Common myeloid progenitor, CD34-positive (primary cell): ENCODE data around the gene ADAMTS7.
"Not testable (repeated sequence)": the region's sequence is repeated elsewhere in the genome, so short reads cannot be mapped to it uniquely, and the experiment has no call there.

Experiments used
- CTCF ChIA-PET: fragments of 350-600 bp; sonication (Branson Sonifier 250); formaldehyde crosslinking; loops from one replicate; lab custom pipeline; 2021; ENCODE audit warnings: antibody characterized with exemption; lab: Charles Lee
- POLR2A ChIA-PET: fragments of 350-600 bp; sonication (Branson Sonifier 250); formaldehyde crosslinking; loops from one replicate; lab custom pipeline; 2021; ENCODE audit warnings: antibody characterized with exemption; lab: Charles Lee
- DNase-seq, 3 donors: peaks; one replicate each; pipeline versions ENCODE4 v3.0.0 to v3.0.0-alpha.2; 2013
- H3K27ac ChIP-seq, 2 experiments: 1 replicate in 1 of 2; 2 replicates in 1 of 2; pipeline ENCODE4 v1.7.0; 2013; ENCODE audit warnings: inconsistent platforms in 2 of 2, low read length in 2 of 2, mild to moderate bottlenecking in 2 of 2, low read depth in 1 of 2, moderate library complexity in 1 of 2; ENCODE audit not compliant: severe bottlenecking in 2 of 2, insufficient read depth in 1 of 2, poor library complexity in 1 of 2
- H3K27me3 ChIP-seq, 5 experiments: replicated peaks in 2 of 5; 1 replicate in 3 of 5; 2 replicates in 2 of 5; pipeline versions ENCODE4 v1.6.1 to v1.7.0; 2013; ENCODE audit warnings: low read length in 4 of 5, mild to moderate bottlenecking in 2 of 5, moderate library complexity in 2 of 5, inconsistent platforms in 1 of 5; ENCODE audit not compliant: insufficient read depth in 5 of 5, control insufficient read depth in 4 of 5
- H3K36me3 ChIP-seq, 4 experiments: 1 replicate in 2 of 4; 2 replicates in 2 of 4; pipeline versions ENCODE4 v1.6.1 to v1.7.0; 2013; ENCODE audit warnings: low read length in 3 of 4, control low read depth in 1 of 4, mild to moderate bottlenecking in 1 of 4; ENCODE audit not compliant: control insufficient read depth in 4 of 4, insufficient read depth in 4 of 4
- H3K4me1 ChIP-seq, 4 experiments: 1 replicate in 3 of 4; 2 replicates in 1 of 4; pipeline versions ENCODE4 v1.6.1 to v1.7.1; 2013; ENCODE audit warnings: low read length in 3 of 4, mild to moderate bottlenecking in 3 of 4, control low read depth in 1 of 4, inconsistent platforms in 1 of 4, moderate library complexity in 1 of 4; ENCODE audit not compliant: control insufficient read depth in 4 of 4, insufficient read depth in 4 of 4; ENCODE audit errors: control extremely low read depth in 1 of 4
- H3K4me3 ChIP-seq, 7 experiments: 1 replicate in 4 of 7; 2 replicates in 3 of 7; pipeline versions ENCODE4 v1.5.1 to v1.7.0; 2013; ENCODE audit warnings: mild to moderate bottlenecking in 7 of 7, low read length in 6 of 7, moderate library complexity in 6 of 7, inconsistent platforms in 2 of 7, low read depth in 2 of 7, control low read depth in 1 of 7; ENCODE audit not compliant: insufficient read depth in 4 of 7, control insufficient read depth in 1 of 7; ENCODE audit errors: extremely low read depth in 1 of 7
- H3K9me3 ChIP-seq, 5 experiments: 1 replicate in 4 of 5; 2 replicates in 1 of 5; pipeline versions ENCODE4 v1.6.1 to v1.7.1; 2013; ENCODE audit warnings: low read length in 4 of 5, mild to moderate bottlenecking in 2 of 5, inconsistent platforms in 1 of 5, low read depth in 1 of 5, moderate library complexity in 1 of 5; ENCODE audit not compliant: control insufficient read depth in 4 of 5, insufficient read depth in 2 of 5; ENCODE audit errors: control extremely low read depth in 1 of 5
- WGBS: methylation state at CpG from one replicate; pipeline ENCODE4 v1.1.5; 2013; ENCODE audit not compliant: insufficient coverage; 5-methylcytosine and 5-hydroxymethylcytosine counted together

Gene ADAMTS7

DNA sequence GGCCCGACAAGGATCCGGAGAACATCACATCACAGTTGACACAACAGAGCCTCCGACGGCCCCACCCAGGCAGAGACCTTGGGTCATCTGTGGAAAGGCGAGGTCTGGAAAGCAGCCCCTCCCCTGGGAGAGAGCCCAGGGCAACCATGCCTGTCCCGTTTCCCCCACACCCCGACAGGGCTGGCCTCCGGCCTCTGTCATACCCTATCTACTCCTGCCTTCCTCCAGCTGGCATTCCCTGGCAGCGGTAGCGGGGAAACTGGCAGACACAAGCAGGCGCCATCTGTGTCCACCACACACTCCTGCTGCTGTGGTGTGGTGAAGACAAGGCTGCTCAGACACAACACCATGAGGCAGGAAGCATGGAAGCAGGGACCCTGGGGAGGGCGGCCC lies 33.3 kb downstream of the ADAMTS7 start:
- H3K36me3 ChIP-seq, POLR2A ChIA-PET, DNase-seq, CTCF ChIA-PET, H3K27me3 ChIP-seq, H3K27ac ChIP-seq, H3K4me3 ChIP-seq, H3K9me3 ChIP-seq, H3K4me1 ChIP-seq: not testable (repeated sequence)
- WGBS: 80% methylated on average over 7 of the region's 12 CpGs

DNA sequence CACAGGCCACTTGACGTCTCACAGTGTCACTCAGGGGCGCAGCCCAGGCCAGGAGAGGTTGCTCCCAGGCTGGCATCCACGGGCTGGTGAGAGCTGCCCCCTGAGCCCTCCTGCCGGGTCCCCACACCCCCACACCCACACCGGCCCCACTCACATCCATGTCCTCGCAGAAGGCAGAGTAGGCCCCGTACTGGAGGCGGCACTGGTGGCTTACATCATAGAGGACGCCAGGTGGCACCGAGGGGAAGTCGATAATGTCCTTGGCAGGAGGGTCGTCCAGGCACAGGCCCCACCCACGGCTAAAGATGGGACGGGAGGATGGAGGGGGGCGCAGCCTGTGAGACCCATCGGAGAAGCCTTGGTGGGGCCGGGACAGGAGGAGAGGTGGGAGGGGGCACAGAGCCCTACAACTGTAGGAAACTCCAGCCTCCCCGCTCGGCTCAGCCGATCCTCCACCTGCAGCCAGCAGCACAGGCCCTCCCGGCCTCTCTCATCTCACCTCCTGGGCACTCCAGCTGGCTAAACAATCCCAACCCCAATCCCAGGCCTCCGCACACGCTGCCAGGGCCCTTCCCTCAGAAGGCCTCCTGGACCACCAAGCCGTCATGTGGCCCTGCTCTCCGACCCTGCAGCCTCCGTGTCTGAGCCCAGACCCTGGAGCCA lies 33.8 kb downstream of the ADAMTS7 start:
- H3K36me3 ChIP-seq, CTCF ChIA-PET, H3K4me1 ChIP-seq, H3K9me3 ChIP-seq, DNase-seq, H3K27ac ChIP-seq, H3K27me3 ChIP-seq, POLR2A ChIA-PET, H3K4me3 ChIP-seq: not testable (repeated sequence)
- WGBS: 96% methylated on average over 12 of the region's 26 CpGs

DNA sequence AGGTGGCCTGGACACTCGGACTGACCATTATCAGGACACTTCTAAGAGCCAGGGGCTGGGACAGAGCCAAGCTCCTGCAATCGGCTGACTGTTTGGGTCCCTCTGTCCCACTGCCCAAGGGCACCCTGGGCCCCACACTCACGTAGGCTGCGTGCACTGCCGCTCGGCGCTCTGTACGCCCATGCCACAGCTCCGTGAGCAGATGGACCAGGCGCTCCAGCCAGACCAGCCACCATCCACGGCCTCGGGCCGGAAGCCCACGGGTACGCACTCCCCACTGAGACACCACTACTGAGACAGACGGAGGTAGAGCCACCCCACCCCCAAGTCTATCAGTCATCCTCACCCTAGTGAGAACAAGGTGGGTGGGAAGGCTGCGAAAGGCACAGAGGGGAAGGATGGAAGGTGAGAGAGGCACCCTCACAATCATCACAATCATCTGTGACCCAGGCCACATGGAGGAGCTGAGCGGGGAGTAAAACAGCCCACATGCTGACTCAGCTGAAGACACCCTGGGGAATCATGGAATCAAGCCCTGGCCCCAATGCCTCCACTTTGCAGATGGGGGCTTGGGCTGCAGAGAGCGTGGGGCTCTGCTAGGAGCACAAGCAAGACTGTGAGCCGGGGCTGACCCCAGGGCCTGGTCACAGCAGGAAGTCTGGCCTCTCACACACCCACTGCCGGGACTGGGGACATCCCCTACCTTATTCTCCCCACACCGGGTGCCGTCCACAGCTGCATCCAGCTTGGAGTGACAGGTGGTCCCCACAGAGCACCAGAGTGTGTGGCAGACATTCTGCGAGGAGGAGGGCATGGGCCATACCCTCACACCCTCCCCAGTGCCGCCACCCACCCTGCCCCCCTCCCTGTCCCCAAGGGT lies 35.0 kb downstream of the ADAMTS7 start:
- CTCF ChIA-PET, H3K9me3 ChIP-seq, H3K27ac ChIP-seq, H3K36me3 ChIP-seq, H3K4me3 ChIP-seq, POLR2A ChIA-PET, H3K27me3 ChIP-seq, DNase-seq, H3K4me1 ChIP-seq: not testable (repeated sequence)
- WGBS: 80% methylated on average over 1 of the region's 25 CpGs

DNA sequence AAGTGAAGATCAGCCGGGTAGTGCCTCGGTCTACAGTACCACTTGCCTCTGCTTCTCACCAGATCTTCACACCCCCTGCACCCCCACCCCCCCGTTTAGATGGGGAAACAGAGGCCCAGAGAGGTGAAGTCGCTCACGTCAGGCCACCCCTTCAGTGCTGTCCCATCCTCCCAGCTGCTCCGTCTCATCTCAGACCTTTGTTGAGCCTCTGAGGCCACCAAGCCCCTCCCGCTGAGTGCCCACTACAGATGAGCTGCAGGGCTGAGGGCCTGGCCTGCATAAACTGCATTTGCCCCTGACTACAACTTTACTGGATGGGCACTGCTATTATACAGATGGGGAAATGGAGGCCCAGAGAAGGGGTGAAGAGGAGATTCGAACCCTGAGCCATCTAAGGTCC lies 35.8 kb downstream of the ADAMTS7 start:
- no peak for DNase-seq
- no peaks in the 10 kb centered on the region for H3K27me3 ChIP-seq
- 100% methylated on average over 3 of the region's 8 CpGs for WGBS
- peaks cover 0 to 2% (median under 1%) of the 10 kb centered on the region in 4 experiments for H3K4me1 ChIP-seq
- no peaks in the 10 kb centered on the region for H3K36me3 ChIP-seq
- no peak overlapping the region for H3K4me3 ChIP-seq
- no peaks in the 10 kb centered on the region for H3K9me3 ChIP-seq
- ChIA-PET POLR2A (no interaction called here), CTCF (no interaction called here)
- no peak overlapping the region for H3K27ac ChIP-seq

DNA sequence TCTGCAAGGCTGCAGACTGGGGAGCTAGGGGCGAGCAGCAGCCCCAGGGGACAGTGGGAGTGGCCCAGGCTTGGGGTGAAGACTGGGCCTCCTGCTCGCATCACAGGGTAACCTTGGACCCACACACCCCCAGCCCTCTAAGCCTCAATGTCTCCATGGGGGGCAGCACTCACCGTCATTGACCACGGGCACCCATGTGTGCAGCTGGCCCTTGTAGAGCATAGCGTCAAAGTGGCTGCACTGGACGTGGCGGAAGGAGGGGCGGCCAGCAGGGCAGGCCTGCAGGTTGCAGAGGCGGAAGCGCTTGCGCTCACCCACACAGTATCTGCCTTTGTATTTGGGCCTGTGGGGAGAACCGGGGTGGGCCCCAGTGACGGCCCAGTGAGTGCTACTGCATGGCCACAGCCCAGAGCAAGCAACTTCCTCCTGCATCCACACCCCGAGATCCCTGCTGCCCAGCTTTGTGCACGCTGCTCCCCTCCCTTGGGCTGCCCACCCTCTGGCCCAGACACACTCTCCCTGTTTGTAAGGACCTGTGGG lies 36.7 kb downstream of the ADAMTS7 start:
- CTCF ChIA-PET, H3K4me3 ChIP-seq, H3K27me3 ChIP-seq, DNase-seq, H3K4me1 ChIP-seq, H3K9me3 ChIP-seq, H3K36me3 ChIP-seq, POLR2A ChIA-PET, H3K27ac ChIP-seq: not testable (repeated sequence)
- 95% methylated on average over 8 of the region's 15 CpGs for WGBS

DNA sequence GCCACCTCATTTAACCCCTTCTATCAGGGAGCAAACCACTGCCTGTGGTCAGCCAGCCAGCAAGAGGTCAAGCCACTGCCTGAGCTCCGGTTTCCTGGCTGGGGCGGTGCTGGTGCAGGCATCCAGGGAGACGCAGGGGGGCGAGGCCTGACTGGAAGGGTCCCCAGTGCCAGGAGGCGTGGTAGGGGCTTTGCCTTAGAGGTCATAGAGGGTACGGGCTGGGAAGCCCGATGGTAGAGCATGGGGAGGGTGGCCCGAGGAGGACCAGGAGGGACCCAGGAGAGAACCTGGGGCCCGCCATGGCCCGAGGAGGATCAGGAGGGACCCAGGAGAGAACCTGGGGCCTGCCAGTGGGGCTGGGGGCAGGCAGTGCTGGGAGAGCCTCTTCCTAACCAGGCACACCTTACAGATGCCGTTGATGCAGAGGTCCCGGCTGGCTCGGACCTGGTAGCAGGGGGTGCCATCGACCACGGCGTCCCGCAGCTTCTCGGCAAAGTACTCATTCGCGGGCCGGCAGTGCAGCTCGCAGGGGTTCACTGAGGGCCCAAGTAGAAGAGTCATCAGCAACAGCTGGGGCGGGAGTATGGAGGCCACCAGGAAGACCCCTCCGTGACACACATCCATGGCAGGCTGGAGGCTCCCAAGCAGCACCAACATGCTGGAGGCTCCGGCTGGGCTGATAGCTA lies 37.4 kb downstream of the ADAMTS7 start:
- H3K36me3 ChIP-seq, CTCF ChIA-PET, DNase-seq, H3K4me3 ChIP-seq, H3K27me3 ChIP-seq, H3K4me1 ChIP-seq, H3K27ac ChIP-seq, H3K9me3 ChIP-seq, POLR2A ChIA-PET: not testable (repeated sequence)
- 93% methylated on average over 9 of the region's 25 CpGs for WGBS

DNA sequence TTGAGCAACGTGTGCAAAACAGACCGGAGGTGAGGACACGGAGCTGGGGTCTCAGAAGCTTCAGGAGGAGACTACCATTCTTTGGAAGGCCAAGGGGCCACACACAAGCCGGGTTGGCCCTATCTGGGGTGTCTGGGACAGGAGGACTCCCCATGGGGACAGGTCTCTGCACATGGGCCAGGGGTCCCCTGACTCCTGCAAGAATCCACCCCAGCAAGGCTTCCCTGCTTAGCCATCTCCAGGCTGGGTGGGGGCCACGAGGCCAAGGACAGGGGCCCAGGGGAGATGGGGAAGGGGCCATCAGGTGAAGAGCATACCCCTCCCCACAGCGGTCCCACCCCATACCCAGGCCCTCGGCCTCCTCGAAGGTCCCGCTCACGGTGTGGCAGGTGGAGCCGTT lies 38.5 kb downstream of the ADAMTS7 start:
- H3K4me3 ChIP-seq: no peak overlapping the region
- DNase-seq: no peak
- 100% methylated on average over 3 of the region's 11 CpGs for WGBS
- H3K27ac ChIP-seq: no peak overlapping the region
- H3K36me3 ChIP-seq: no peaks in the 10 kb centered on the region
- no peaks in the 10 kb centered on the region for H3K9me3 ChIP-seq
- ChIA-PET CTCF (no interaction called here), POLR2A (no interaction called here)
- no peaks in the 10 kb centered on the region for H3K27me3 ChIP-seq
- H3K4me1 ChIP-seq: no peaks in the 10 kb centered on the region
